NCI-H345 treated with DMSO at 0.1 percent for 48 hours (cell line): ENCODE measurements around the gene PRR27.
"Not testable (repeated sequence)": the region's sequence is repeated elsewhere in the genome, so short reads cannot be mapped to it uniquely, and the experiment has no call there.

Experiments
- DNase-seq: peaks from one replicate; lab custom pipeline; 2025; ENCODE audit not compliant: unreplicated experiment; lab: John Stamatoyannopoulos, UW

Gene PRR27

GRCh38 chr4:70196857-70197256 is 42.8 kb downstream of the PRR27 start:
- no peak for DNase-seq

GRCh38 chr4:70197842-70198241 is 43.8 kb downstream of the PRR27 start:
- no peak for DNase-seq

GRCh38 chr4:70203601-70204000 is 49.6 kb downstream of the PRR27 start:
- no peak for DNase-seq

- DNase-seq, result not testable (repeated sequence)
Observed at GRCh38 chr4:70212752-70213151, 58.7 kb downstream of the PRR27 start.
